HG03558 (cell line): ENCODE results near the gene TM4SF18.
"Not testable (repeated sequence)": the region's sequence is repeated elsewhere in the genome, so short reads cannot be mapped to it uniquely, and the experiment has no call there.

ENCODE experiments used
- ATAC-seq: cut with Tn5 transposase; IDR thresholded peaks from one replicate; pipeline ENCODE4 v1.9.1; 2021; ENCODE audit warnings: moderate number of reproducible peaks; ENCODE audit not compliant: unreplicated experiment; ENCODE audit errors: extremely low read depth

Gene TM4SF18, protein sequence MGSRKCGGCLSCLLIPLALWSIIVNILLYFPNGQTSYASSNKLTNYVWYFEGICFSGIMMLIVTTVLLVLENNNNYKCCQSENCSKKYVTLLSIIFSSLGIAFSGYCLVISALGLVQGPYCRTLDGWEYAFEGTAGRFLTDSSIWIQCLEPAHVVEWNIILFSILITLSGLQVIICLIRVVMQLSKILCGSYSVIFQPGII

DNA sequence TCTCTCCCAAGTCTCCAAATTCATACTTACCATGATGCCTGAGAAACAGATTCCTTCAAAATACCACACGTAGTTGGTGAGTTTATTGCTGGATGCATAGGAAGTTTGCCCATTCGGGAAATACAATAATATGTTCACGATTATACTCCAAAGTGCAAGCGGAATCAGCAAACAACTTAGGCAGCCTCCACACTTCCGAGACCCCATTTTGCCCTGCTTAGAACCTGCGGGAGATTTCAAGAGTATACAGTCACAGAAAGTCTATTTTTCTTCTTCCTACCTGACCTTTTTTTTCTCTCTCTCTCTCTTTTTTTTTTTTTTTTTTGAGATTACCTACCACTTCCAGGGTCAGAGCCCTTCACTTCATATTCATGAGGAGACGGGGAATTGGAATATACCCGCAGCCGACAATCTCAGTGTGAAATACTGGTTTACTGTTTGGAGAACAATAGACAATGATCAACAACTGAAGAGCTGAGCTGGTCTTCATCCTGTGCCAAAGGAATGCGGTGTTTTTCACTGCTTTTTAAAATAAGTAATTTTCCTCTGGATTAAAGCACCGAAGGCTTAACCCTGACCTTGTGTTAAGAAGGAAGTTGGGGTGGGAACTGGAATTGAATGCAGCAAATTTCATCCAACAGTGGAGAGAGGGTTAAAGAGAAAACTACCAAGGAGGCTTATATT lies at the start of gene TM4SF18:
TM4SF18 (minus strand) TSS at position 461 of the 684 bp plus-strand sequence; CDS start at position 207, 254 bp downstream.
- ATAC-seq: no peak

DNA sequence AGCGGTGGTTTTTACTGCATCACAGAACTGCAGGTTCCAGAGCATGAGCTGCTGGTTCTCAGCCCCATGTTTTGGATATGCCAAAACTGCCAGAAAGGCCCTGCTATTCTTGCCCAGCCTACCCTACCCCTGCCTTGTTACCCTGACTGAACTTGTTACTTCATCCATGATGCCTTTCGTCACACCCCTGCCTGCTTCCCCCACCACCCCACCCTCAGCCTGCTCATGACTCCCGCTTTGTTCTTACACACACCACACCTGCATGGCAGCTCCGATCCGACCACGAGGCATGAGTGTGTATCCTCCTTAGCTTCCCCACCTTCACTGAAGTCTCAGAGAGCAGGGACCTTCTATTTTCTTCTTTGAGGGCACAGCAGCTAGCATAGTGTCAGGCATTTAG lies 49.1 kb upstream of the TM4SF18 start:
- ATAC-seq: no peak

DNA sequence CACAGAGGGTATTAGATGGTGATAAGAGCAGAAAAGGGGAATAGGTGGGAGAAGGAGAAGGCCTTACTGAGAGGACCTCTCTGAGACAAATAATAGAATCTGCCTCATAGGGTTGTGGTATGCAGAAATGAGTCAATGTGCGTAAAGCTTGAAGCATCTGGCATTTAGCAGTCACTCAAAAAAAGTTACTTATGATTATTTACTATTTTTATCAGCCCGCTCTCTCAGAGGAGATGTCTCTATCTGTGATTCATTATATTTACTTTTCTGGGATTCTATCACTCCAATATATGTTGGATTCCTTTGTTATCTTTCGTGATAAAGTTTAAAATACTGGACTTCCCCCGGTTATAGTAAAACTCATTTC lies 48.6 kb upstream of the TM4SF18 start:
- ATAC-seq: peak; percentile 78

DNA sequence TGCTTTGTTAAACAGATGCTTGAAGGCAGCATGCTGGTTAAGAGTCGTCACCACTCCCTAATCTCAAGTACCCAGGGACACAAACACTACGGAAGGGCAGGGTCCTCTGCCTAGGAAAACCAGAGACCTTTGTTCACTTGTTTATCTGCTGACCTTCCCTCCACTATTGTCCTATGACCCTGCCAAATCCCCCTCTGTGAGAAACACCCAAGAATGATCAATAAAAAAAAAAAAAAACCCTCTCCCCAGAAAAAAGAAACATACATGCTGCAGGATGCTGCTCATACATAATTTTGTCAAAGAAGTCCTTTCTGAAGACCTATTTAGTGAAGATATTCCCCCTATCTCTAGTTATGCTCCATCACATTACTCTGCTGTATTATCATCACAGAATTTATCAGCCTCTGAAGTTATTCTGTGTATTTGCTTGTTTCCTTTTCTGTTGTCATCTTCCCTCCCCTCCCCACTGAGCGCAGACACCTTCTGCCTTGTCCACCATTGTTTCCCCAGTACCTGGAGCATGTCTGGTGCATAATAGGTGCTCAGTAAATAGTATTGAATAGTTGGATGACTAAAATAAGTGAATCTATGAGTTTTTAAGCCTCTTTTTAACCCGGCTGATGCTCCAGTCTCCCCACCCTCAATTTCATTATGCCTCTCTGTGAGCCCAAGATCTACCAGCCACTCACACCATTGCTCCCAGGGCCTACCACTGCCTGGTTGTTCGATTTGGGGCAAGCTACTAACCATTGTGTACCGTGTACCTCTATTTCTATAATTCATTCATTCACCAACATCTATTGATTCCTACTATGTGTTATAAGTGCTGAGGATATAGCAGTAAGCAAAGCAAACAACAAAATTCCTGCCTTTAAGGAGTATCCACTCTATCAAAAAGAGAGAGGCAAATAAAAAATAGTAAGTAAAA lies 48.0 kb upstream of the TM4SF18 start:
- ATAC-seq: no peak

DNA sequence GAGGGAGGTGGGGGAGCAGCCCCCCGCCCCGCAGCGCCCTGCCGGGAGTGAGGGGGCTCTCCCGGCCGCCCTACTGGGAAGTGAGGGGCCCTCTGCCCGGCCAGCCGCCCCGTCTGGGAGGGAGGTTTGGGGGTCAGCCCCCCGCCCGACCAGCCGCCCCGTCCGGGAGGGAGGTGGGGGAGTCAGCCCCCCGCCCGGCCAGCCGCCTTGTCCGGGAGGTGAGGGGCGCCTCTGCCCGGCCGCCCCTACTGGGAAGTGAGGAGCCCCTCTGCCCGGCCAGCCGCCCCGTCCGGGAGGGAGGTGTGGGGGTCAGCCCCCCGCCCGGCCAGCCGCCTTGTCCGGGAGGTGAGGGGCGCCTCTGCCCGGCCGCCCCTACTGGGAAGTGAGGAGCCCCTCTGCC lies 46.8 kb upstream of the TM4SF18 start:
- not testable (repeated sequence) for ATAC-seq

DNA sequence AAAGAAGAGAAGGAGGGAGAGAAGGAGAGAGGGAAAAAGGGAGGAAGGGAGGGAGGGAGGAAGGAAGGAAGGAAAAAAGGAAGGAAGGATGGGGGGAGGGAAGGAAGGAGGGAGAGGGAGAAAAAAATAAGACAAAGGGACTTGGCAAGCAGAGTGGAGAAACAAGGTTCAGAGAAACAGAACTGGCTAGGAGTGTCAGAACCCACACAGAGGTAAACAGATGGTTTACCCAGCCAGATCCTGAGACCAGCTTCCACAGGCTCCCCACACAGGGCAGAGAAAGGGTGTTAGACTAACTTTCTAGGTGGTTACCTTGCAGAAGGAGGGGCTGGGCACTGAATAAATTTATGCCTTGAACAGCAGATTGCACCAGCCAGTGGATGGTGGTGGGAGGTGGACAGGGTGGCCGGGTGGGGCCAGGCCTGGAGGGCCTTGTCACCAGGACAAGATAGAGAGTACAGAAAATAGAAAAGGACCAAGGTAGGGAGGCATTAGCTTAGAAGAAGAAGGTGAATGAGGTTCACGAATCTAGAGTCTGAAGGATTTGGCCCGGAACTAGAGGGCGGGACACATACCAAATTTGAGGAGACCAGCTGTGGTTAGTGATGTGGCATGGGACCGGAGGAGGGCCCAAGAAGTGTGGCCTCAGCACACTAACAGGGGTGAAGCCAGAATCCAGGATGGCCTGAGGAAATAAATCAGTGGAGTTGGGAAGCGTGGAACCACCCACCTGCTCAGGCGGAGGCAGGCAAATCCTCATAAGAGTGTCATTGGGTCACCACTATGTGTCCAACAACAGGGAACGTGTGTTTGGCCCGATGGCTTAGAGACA lies 45.3 kb upstream of the TM4SF18 start:
- no peak for ATAC-seq

DNA sequence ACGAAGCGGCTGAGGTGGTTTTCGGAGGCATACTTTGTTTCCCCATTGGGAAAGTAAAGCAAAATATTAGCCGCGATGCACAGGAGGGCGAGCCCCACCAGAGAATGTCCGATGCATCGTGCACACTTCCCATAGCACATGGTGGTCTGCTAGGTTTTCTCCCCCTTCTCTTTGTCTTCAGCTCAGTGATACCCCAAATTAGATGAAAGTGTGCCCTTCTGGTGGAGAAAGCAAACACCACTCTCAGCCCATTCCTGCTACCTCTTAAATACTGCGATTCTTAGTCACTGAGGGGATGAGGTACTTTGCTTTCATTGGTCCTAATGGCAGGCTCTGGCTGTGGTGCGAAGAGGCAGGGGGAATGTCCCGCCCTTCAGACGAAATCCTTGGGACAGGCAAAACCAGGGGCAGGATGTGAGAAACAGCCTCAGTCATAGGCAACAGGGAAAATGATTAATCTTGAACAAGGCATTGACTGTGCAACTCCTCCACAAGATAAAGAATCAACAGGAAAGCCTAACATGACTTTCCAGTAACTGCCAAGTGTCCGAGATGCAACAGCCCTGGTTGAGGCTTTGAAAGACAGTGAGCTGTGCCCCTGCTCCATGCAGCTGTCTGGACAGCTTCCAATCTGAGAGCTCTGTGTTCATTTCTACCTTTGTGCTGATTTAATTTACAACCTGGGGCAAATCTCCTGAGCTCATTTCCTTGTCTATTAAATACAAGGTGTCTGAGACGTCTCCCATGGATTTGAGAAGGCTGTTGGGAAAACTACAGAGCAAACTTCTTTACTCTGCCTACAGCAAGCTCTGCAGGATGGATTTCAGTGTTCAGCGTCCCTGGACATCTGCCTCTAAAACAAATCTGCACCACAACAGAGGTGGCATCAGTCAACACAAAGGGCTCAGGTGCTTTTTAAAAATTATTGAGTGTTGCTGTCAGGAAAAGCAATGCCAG lies 44.2 kb upstream of the TM4SF18 start, which contains the start of gene TM4SF1:
TM4SF1 (minus strand) TSS at position 242 of the 957 bp plus-strand sequence; CDS start at position 140, 102 bp downstream.
- ATAC-seq: no peak

DNA sequence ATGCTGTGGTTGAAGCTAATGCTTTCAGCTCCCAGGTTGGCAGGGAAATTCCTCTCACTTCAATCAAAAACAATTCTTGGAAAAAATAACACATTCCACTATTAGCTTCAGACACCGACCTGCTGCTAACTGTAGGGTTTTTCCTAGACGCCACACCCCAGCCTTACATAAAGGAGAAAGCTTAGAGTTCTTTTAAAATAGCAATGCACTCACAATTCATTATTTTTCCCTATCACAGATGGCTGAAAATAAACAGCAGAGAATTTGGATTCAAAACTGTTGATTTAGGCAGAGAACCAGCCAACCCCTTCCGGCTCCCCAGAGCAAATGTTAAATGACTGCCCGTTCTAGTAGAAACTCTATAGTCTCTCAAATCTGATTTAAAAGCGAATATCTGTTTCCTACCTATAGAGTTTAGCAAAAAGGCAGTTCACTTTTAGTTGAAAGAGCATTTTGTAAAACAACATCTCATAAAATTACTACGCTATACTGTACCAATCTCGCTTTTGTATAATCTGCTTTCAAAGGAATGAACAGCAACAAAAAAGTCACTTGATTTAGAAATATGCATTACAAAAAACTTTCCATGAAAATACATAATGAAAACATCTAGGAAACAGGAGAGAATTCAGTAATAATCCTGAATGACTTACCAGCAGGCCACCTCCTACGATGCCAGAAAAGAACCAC lies 43.4 kb upstream of the TM4SF18 start:
- ATAC-seq: no peak

DNA sequence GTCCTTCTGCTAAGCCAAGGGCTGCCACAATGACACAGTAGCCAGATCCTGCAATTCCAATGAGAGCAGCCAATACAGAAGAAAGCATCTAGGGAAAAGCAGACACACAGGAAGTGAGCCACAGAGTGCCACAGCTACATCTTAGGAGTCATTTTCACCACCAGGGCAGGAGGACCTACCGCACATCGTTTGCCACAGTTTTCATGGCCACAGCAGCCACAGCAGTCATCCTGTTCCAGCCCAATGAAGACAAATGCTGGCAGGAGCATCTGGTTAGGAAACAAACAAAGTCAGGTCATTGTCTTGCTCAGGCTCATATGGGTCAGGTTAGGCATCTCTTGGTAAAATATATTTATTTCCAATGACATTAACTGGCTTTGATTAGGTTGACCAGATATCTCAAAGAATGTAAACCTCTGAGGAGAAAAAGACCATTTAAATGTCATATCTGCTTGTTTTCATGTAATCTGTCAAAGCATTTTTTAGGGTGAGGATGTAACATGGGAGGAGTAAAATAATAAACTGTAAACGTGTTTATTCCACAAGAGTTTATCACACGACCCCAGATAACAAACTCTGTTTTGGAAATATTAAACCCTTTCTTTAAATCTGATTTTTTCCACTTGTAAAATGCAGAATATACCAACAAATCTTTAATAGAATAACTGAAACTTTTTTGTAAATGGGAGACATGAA lies 42.2 kb upstream of the TM4SF18 start:
- no peak for ATAC-seq

DNA sequence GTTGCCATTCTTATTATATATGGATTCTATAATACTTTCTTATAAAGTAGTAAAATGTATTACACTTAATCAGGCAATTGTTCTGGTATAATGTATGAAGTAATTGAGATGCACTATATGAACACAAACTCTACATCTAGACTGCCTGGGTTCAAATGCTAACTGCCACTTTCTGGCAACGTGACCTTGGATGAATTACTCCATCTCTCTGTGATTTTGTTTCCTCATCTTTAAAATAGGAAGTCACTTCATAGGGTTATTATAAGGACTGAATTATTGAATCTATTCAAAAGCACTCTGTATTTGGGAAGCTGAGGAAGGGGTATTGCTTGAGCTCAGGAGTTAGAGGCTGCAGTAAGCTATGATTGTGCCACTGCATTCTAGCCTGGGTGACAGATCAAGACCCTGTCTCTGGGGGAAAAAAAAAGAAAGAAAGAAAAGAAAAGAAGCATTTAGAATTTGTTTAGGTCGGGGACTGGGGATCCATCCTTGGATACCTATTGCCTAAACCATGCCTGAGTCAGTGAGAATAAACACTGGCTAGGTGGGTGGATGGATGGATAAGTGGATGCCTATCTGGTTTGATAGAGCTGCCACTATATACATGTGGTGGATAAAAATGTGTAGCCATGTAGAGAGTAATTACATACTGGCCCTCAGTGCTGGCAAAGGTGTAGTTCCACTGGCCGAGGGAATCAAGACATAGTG lies 41.5 kb upstream of the TM4SF18 start:
- ATAC-seq: no peak

DNA sequence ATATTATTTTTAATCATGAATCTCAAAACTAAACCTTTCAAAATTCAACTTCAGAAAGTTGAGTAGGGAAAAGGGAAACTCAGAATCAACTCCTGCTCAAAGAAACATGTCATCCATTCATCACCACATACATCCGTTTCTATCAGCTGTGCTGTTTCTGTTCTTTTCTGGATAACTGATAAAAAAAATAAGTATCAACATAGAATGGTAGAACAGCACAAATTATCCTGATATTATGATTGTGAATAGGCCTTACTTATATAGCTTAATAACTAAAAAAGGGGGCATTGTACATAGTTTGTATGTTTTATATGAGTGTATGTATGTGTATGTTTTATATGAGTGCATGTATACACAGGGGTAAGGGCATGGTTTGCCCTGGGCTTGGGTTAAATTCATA lies 41.0 kb upstream of the TM4SF18 start:
- ATAC-seq: no peak

DNA sequence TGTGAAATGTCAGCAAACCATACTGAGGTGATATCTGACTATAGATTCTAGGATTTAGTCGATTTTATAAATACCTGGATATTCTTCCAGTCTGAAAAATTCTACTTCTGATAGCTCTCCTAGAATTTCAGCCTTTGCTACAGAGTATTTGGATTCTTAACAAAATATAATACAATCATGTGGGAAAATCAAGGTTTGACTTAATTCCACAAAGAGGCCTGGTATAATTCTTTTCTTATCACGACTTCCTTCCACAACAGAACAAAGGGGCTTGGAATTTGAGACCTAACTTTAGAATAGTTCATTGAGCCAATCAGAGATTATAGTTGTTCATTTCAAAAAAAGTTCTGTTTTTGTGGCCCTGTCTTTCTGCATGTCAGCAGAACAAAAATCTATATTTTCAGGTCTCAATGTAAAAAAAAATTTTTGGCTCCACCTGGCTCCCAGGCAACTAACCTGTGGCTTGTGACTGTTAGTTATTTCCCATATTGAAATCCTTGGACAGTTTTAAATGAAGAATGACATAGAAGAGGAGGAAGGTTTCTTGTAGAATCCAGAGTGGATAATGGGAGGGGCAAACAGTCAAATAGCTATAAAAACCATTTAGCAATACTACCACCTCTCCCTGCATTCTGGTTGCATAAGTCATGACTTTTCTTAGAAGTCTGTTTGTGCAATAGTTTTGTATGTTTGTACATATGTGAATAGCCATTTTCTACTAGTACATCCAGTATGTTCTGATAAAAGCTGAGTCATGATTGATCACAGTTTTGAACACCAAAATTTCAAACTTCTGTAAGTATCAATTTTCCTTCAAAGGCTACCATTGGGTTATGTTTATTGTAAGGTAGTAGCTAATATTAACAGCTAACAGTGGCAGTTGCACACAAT lies 40.0 kb upstream of the TM4SF18 start:
- ATAC-seq: no peak

DNA sequence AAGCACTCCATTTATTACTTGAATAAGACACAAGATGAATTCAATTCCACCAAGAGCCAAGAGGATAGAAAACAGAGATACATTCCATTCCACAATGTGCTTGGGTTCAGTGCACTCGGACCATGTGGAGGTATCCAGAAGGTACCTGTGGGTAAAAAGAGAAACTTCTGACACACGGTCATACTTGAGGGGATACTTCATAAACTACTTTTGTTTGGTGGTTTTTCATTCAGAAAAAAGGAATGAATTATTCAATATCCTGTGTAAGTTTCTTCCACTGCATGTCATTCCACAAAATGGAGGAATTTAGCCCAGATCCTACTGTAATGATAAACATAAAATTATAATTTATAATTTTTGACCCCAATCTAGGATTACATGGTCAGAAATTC lies 38.3 kb upstream of the TM4SF18 start:
- ATAC-seq: no peak

DNA sequence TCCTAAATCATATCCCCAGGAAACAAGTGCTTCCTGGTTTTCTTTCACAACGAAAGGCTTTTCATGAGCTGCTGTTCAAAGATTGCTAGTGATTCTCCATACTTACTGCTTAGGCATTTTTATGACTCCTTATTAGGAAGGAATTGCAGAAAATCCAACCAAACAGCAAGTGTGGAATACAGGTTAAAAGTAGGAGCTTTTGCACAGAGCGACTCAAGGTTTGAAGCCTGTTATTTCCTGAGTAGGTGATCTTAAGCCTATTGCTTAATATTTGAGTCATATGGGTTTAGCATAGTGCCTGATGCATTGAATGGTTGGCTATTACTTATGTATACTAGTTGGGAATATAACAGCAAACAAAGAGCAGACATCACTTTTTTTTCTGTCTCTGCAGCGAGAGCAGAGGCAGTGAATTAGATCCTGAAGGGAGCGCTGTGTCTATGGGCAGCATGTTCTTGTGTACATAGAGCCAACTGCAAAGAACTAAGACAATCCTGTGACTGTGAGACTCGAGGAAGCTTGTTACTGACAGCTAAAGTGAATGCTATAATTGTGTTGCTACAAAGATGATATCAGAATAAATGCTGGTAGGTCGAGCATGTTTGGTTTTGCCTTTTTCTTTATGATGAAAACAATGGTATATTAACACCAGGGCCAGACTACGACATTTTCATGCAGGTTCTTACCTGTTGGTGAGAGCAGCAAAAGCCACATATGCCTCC lies 37.7 kb upstream of the TM4SF18 start:
- no peak for ATAC-seq

DNA sequence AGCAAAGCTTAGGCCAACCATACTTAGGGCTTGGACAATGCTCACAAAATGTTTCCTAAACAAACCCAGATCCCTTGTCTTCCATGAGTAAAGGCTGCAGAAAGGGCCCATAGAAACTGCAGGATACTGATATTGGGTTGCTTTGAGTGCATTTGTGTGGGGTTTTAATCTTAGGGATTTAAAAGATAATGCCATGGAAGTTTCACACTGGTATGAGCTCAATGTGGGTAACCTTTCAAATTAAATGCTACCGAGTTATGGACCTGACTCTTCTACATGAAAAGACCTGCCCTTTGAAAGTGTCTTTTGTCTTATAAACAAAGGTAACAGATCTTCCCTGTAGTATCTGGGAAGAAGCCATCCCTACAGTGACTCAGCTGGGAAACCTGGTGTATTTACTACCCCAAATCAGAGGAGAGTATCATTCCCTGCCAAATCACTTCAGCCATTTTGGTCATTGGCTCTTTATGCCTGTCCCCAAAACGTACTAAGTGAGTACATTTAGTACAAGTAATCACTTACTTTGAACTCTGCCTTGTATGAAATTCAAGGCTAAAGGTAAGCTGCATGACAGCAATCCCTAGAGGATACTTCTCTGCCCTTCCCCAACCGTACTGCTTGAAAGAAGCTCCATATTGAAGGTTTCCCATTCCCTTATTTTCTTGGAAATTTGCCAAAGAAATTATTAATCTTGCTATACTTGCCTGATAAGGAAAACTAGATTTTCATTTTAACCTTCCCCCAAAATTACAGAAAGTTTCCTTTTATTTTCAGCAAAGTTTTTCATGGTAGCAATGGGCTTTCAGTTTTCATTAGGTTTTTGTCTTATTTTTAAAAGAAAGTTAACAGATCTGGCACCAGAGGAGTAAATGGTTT lies 36.8 kb upstream of the TM4SF18 start:
- ATAC-seq: no peak
